Activated CD8-positive, alpha-beta memory T cell treated with anti-CD3 and anti-CD28 coated beads, Interleukin-2, amount 10 ng/mL, durations not matched to agents 7 days and 5 days (primary cell): Measurements from ENCODE around the gene USP49. TPM values are rescaled to one million over a fixed set of nuclear protein-coding genes. Genes with fewer than 3 reads are reported as not detected.
"Not testable (repeated sequence)": the region's sequence is repeated elsewhere in the genome, so short reads cannot be mapped to it uniquely, and the experiment has no call there.

ENCODE experiments used
- ATAC-seq: fragments of 150-1000 bp; cut with Tn5 transposase; one replicate; pipeline ENCODE4 v1.10.0; 2021; ENCODE audit warnings: moderate library complexity
- CTCF ChIA-PET: fragments of 350-600 bp; sonication (Branson Sonifier 250); formaldehyde crosslinking; loops from one replicate; lab custom pipeline; 2021; ENCODE audit warnings: antibody characterized with exemption; lab: Charles Lee
- DNase-seq: peaks from one replicate; pipeline ENCODE4 v3.0.0-alpha.2; 2020
- H3K27ac Mint-ChIP-seq: one replicate; pipeline ENCODE4 v1.8.0; 2021; ENCODE audit warnings: mild to moderate bottlenecking, mixed read lengths
- H3K27me3 Mint-ChIP-seq: one replicate; pipeline ENCODE4 v1.8.0; 2021; ENCODE audit warnings: mixed read lengths
- H3K36me3 Mint-ChIP-seq: one replicate; pipeline ENCODE4 v1.8.0; 2021; ENCODE audit warnings: mild to moderate bottlenecking, mixed read lengths
- H3K4me1 Mint-ChIP-seq: one replicate; pipeline ENCODE4 v1.8.0; 2021; ENCODE audit warnings: mixed read lengths
- H3K4me3 Mint-ChIP-seq: one replicate; pipeline ENCODE4 v1.8.0; 2021; ENCODE audit warnings: mild to moderate bottlenecking, moderate library complexity, mixed read lengths
- H3K9me3 Mint-ChIP-seq: one replicate; pipeline ENCODE4 v1.8.0; 2022; ENCODE audit warnings: low read depth, mixed read lengths
- total RNA-seq, 2 experiments: library from RNA; stranded (reverse); gene quantifications; one replicate each; pipeline ENCODE4 v1.2.3, GENCODE V29; 2021

The USP49 gene
- total RNA-seq: 1 to 10 TPM; 7.7 to 9.1 TPM

DNA sequence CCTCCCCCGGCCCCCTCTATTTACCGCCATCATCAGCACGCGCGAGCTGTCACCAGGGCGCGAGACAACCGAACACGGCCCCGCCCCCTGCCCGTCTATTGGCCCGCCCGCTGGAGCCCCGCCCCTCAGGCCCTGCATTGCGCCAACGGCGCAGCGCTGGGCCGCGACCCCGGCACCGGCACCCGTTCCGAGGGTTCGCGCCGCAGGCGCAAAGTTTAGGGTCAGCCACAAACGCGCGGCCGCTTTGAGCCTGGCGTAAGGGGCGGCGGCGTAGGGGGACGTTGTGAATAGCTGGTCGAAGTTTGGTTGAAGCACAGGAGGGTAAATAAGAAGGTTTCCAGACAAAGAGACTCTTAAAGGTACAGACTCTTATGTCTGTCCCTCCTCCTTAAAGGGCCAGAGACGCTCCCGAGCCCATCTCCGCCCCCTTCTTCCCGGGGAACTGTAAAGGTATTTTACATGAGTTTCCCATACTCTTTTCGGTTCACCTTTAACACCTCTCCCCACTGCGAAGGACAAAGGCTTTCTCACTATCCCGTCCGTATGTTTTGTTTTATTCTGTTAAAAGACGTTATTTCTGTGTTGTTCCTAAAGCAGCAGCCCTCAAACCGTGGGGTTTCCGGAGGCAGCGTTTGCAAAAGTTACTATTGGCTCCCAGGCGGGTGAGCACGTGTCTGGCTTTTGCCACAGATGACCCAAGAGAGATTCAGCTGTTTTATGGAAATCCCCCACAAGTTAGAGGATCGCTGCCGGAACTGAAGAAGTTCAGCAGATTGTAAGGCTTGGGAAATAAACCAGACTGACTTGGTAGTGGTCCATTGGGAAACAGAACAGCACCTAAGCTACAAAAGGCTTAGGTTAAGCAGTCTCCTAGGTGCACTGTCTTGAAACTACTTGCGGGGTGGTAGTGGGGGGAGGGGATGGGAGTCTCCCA is at the start of gene USP49:
Gene USP49 (minus strand): TSS at position 76 of the 934 bp plus-strand sequence. CDS start 88,392 bp downstream, outside the sequence.
- Mint-ChIP-seq H3K27ac (peak within 1 kb of the TSS; percentile 75), H3K36me3 (peaks cover 3% of the 10 kb centered on the region), H3K4me1 (peaks cover 9% of the 10 kb centered on the region), H3K9me3 (no peaks in the 10 kb centered on the region), H3K27me3 (peaks cover 4% of the 10 kb centered on the region), H3K4me3 (no peak within 1 kb of the TSS)
- CTCF ChIA-PET: interaction anchor here (0.8 to 3.7 kb wide), 9 partner anchors 8 to 204 kb away, joined by 3 to 31 read pairs (median 4); partner anchors contain the start of genes BYSL, MED20 and TOMM6
- DNase-seq: peak; percentile 94
- peak; percentile 98 for ATAC-seq

DNA sequence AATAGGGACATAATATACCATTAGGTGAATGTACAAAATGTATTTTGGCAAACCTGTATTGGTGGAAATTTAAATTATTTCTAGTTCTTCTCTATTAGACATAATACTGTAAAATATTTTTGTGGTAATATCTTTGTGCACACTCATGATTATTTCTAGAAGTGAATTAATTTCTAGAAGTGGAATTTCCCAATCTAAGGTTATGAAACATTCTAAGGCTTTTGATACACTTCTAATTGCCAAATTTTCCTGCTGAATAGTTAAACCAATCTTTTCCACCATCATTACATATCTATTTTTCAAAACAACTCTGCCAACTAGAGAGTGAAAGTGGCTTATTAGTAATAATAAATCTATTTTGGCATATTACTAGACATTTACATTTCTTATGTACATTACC is 48.3 kb upstream of the USP49 start:
- no peaks in the 10 kb centered on the region for H3K27me3 Mint-ChIP-seq
- peaks cover 25% of the 10 kb centered on the region for H3K36me3 Mint-ChIP-seq
- ATAC-seq (no peak), DNase-seq (no peak)
- H3K9me3 Mint-ChIP-seq: no peaks in the 10 kb centered on the region
- CTCF ChIA-PET: interaction anchor here (1.0 to 19.6 kb wide), 3 partner anchors 20 to 101 kb away, joined by 4 to 420 read pairs (median 177); partner anchors contain the start of genes BYSL, MED20 and TAF8
- H3K27ac Mint-ChIP-seq: no peak overlapping the region
- H3K4me1 Mint-ChIP-seq: peaks cover 44% of the 10 kb centered on the region
- H3K4me3 Mint-ChIP-seq: no peak overlapping the region

- Mint-ChIP-seq H3K4me3 (peak overlapping the region; percentile 86), H3K4me1 (peaks cover 48% of the 10 kb centered on the region), H3K36me3 (peaks cover 30% of the 10 kb centered on the region), H3K27ac (peak overlapping the region; percentile 89)
- not testable (repeated sequence) for H3K9me3 Mint-ChIP-seq, ATAC-seq, DNase-seq, H3K27me3 Mint-ChIP-seq
- CTCF ChIA-PET: interaction anchor here (1.0 to 19.6 kb wide), 9 partner anchors 11 to 157 kb away, joined by 3 to 420 read pairs (median 4); partner anchors contain the start of genes BYSL, MED20, TAF8 and TOMM6
Measured at GRCh38 chr6:41942882-41943281, 47.7 kb upstream of the USP49 start.

DNA sequence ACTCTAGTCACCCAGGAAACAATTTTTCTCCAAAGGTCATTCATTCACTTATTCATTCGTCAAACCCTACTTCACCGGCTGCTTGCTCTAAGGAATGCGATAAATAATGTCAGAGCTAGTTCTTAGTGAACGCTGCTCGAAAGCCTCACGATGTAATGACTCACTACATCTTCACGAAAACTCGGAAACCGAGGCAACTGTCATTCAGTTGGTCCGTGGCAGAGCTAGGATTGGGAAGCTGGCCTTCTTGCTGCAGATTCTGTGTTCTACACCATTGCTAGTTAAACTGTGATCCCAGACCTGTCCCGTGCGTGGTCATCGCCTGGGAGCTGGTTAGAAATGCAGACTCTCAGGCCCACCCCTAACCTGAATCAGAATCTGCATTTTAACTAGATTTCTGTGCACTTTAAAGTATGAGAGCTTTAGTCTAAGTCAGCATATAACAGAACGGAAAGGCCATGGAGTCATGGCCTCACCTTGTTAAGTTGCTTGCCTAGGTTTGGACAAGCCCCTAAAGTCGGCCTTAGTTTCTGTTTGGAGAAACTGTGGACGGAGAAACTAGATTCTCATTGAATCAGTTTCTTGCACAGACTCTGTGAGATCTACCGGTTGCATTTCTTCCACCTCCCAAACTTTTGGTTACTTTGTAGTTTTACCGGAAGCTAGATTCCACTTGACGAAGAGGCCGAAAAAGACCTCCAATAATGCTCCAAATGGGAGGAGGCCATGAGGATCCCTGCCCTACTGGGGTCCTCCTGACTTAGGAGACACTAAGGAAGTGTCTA is 47.1 kb upstream of the USP49 start:
- Mint-ChIP-seq H3K4me3 (peak overlapping the region; percentile 86), H3K27ac (peak overlapping the region; percentile 89), H3K27me3 (no peaks in the 10 kb centered on the region), H3K36me3 (peaks cover 36% of the 10 kb centered on the region), H3K4me1 (peaks cover 48% of the 10 kb centered on the region), H3K9me3 (no peaks in the 10 kb centered on the region)
- DNase-seq: no peak
- CTCF ChIA-PET: interaction anchor here (1.0 to 19.6 kb wide), 11 partner anchors 11 to 156 kb away, joined by 3 to 420 read pairs (median 4); partner anchors contain the start of genes BYSL, MED20, TAF8 and TOMM6
- ATAC-seq: peak; percentile 18

DNA sequence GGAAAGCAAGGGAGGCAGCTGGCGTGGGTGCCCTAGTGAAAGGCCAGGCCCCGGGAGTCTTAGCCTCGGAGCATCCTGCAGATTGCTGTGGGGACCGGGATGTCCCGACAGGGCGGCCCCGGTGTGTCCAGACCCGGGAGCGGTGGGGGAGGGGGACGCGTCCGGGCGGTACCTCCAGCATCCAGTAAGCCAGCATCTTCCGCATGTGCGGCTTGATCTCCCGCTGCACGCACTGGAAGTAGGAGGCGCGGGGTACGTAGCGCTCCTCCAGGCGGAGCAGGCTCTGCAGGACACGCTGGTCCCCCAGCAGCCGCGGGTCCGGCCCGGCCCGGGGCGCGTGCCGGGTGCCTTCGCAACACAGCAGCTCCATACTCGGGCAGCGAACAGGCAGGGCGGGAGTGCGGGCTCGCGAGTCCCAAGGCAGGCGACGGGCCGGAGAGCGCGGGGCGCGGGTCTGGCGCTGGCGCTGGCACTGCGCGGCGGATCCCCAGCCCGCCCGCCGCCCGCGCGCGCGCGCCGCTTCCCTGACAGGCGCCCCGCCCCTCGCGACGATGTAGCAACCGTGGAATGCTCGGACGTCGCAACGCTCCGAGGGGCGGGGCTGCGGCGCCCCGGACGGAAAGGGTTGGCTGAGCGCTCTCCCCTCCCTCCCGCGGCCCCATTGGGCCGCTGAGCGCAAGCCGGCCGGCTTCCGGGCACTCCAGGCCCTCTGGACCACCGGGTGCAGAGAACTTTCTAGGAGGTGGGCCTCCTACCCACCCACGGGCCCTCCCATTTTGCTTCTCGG is 46.3 kb upstream of the USP49 start, which contains the start of gene CCND3:
Gene CCND3 (minus strand): TSS at position 529 of the 787 bp plus-strand sequence. CDS start 159 bp downstream, at position 370.
- H3K4me1 Mint-ChIP-seq: peaks cover 55% of the 10 kb centered on the region
- H3K4me3 Mint-ChIP-seq: peak within 1 kb of the TSS; percentile 99
- peak; percentile 84 for ATAC-seq
- peak; percentile 95 for DNase-seq
- no peaks in the 10 kb centered on the region for H3K27me3 Mint-ChIP-seq
- CTCF ChIA-PET: interaction anchor here (1.0 to 19.6 kb wide), 11 partner anchors 12 to 155 kb away, joined by 3 to 420 read pairs (median 4); partner anchors contain the start of genes BYSL, MED20, TAF8 and TOMM6
- H3K36me3 Mint-ChIP-seq: peaks cover 43% of the 10 kb centered on the region
- H3K9me3 Mint-ChIP-seq: no peaks in the 10 kb centered on the region
- H3K27ac Mint-ChIP-seq: peak within 1 kb of the TSS; percentile 89

DNA sequence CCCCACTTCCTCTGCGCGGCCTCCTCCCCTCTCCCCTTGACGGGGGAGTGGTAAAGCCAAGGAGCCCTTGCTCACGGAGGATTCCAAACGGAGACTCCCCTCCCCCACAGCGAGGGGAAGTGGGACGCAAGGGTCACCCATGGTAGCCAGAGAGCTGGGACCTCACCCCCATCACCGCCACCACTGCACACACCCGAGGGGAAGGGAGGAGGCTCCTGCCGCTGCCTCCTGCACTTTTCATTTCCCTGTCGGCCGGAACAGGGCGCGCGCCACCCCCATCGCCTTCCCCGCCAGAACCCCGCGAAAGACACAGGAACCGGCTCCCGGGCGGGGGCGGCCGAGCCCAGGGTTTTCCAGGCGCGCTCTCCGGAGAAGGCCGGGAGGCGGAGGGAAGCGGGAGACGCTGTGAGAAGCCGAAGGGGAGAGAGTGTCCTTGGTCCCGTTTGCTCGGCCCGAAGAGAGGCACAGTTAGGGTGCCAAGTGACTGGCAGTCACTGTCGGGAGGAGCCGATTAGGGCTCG is 45.6 kb upstream of the USP49 start:
- CTCF ChIA-PET: interaction anchor here (0.7 to 19.6 kb wide), 5 partner anchors 18 to 104 kb away, joined by 3 to 420 read pairs (median 7); partner anchors contain the start of genes BYSL, MED20 and TAF8
- Mint-ChIP-seq H3K36me3 (peaks cover 49% of the 10 kb centered on the region), H3K27ac (peak overlapping the region; percentile 86), H3K9me3 (no peaks in the 10 kb centered on the region), H3K4me3 (peak overlapping the region; percentile 99), H3K4me1 (peaks cover 57% of the 10 kb centered on the region), H3K27me3 (no peaks in the 10 kb centered on the region)
- ATAC-seq (peak; percentile 2), DNase-seq (peak; percentile 89)

GRCh38 chr6:41939848-41940758 is 44.9 kb upstream of the USP49 start:
- ATAC-seq (peak; percentile 25), DNase-seq (peak; percentile 82)
- CTCF ChIA-PET: interaction anchor here (0.7 to 19.6 kb wide), 9 partner anchors 8 to 153 kb away, joined by 3 to 420 read pairs (median 9); partner anchors contain the start of genes BYSL, MED20, TAF8 and TOMM6
- H3K27ac Mint-ChIP-seq: peak overlapping the region; percentile 86
- peaks cover 54% of the 10 kb centered on the region for H3K36me3 Mint-ChIP-seq
- H3K4me1 Mint-ChIP-seq: peaks cover 59% of the 10 kb centered on the region
- H3K4me3 Mint-ChIP-seq: peak overlapping the region; percentile 99
- H3K9me3 Mint-ChIP-seq: no peaks in the 10 kb centered on the region
- no peaks in the 10 kb centered on the region for H3K27me3 Mint-ChIP-seq

GRCh38 chr6:41939176-41939847 is 44.1 kb upstream of the USP49 start:
- Mint-ChIP-seq H3K4me3 (peak overlapping the region; percentile 99), H3K36me3 (peaks cover 61% of the 10 kb centered on the region), H3K27me3 (no peaks in the 10 kb centered on the region), H3K4me1 (peaks cover 61% of the 10 kb centered on the region), H3K9me3 (no peaks in the 10 kb centered on the region), H3K27ac (peak overlapping the region; percentile 86)
- ATAC-seq (no peak), DNase-seq (peak; percentile 72)
- CTCF ChIA-PET: interaction anchor here (0.7 to 19.6 kb wide), 12 partner anchors 8 to 152 kb away, joined by 3 to 420 read pairs (median 6); partner anchors contain the start of genes BYSL, MED20, TAF8 and TOMM6

DNA sequence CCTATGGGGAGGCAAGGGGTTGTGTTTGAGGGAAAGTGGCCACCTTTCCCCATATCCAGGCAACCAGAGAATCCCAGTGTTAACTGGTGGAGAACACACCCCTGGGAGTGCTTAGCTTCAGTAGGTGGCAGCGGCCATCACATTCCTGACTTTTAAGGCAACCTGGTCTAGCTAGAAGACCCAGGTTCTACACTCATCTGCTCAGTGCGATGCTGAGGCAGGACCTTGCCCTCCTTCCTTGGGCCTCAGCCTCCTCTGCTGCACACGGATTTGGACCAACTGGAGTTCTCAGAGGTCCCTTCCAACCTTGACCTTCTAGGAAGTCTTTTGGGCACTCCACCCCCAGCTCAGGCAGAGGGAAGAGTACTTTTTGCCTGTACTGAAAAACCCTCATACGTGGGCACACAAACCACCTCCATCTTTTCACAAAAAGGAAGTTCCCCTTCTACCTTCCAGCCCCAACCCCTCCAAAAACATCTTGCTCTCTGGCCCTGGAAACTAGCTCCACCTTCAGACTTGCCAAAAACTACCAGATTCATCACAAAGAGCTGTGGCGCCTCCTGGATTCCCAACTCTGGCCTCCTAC is 43.5 kb upstream of the USP49 start:
- CTCF ChIA-PET: interaction anchor here (0.7 to 19.6 kb wide), 12 partner anchors 9 to 166 kb away, joined by 3 to 420 read pairs (median 6); partner anchors contain the start of genes BYSL, MED20, TAF8 and TOMM6
- Mint-ChIP-seq H3K9me3 (no peaks in the 10 kb centered on the region), H3K36me3 (peaks cover 63% of the 10 kb centered on the region), H3K27me3 (no peaks in the 10 kb centered on the region), H3K27ac (peak overlapping the region; percentile 86), H3K4me1 (peaks cover 63% of the 10 kb centered on the region), H3K4me3 (peak overlapping the region; percentile 99)
- DNase-seq (no peak), ATAC-seq (no peak)

GRCh38 chr6:41937861-41938574 is 42.8 kb upstream of the USP49 start:
- Mint-ChIP-seq H3K4me3 (peak overlapping the region; percentile 99), H3K27ac (peak overlapping the region; percentile 86), H3K27me3 (no peaks in the 10 kb centered on the region), H3K9me3 (no peaks in the 10 kb centered on the region), H3K36me3 (peaks cover 65% of the 10 kb centered on the region), H3K4me1 (peaks cover 63% of the 10 kb centered on the region)
- CTCF ChIA-PET: interaction anchor here (0.6 to 19.6 kb wide), 12 partner anchors 9 to 167 kb away, joined by 3 to 420 read pairs (median 5); partner anchors contain the start of genes BYSL, MED20, TAF8 and TOMM6
- DNase-seq: peak; percentile 77
- ATAC-seq: no peak
